Measurements from ENCODE around the gene SPOCK1. TPM values are rescaled to one million over a fixed set of nuclear protein-coding genes. Genes with fewer than 3 reads are reported as not detected.

SPOCK1 gene
- total and polyA plus RNA-seq, 2 of the 13 experiments (the other 11 are each of a cell fraction or from before 2014, with no cell fraction given), result 0.18 to 0.29 TPM

DNA sequence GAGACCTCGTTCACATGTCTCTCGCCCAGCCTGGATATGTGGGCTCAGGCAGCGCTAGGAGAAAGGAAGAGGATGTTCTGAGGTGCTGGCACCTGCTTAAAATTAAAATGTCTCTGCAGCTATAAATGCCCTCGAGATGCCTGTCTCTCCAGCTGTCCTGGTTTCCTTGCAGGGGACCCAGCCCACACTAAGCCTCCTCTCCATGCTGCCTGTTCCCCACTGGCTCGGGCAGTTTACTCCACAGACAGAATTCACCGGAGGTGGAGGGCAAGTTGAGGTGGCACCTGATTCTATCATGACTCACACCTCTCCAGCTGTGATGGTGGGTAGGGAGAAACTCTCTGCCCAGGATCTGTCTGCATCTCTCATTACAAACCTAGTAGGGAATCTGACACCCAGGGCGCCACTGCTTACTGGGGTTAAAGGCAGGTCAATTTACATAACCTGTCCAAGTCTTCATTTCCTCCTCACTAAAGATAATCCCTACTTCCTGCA, 420.9 kb downstream of the SPOCK1 start:
- H3K27me3 ChIP-seq (ENCODE audit: control insufficient read depth in 1 of 2, insufficient read depth in 2 of 2, low read length in 2 of 2), result no peaks in the 10 kb centered on the region; a peak in 1 of 5 replicates
- no peaks in the 10 kb centered on the region for H4K20me1 ChIP-seq (ENCODE audit: insufficient read depth, low read length)
- no TSS peak for BruUV-seq (replicated peaks)
- in situ Hi-C loops (cut with HindIII; ENCODE audit: extremely low pct_ligation_motif_present, low pct_unique_long_range_greater_than_20kb), result loop anchor here (5.0 kb wide), 1 partner anchor 144 kb away; no protein-coding TSS in a partner anchor
- no peaks in the 10 kb centered on the region for H3K36me3 ChIP-seq (replicated peaks in 1 of 2; ENCODE audit: control insufficient read depth in 1 of 2, insufficient read depth in 2 of 2, low read length in 2 of 2)
- FAIRE-seq (no peak), ATAC-seq (no peak), DNase-seq (ENCODE audit: low spot score) (no peak)
- no peak overlapping the region for H3K9ac ChIP-seq (ENCODE audit: insufficient read depth, low read depth, low read length)
- no peak overlapping the region for H3K4me2 ChIP-seq (ENCODE audit: low read depth, low read length)
- 5% methylated on average over 6 of the region's 7 CpGs for WGBS (ENCODE audit: low lambda C conversion rate)
- H3K27ac ChIP-seq (ENCODE audit: extremely low read length, insufficient read depth, low read length), result no peak overlapping the region
- no peaks in the 10 kb centered on the region for H3K4me1 ChIP-seq (ENCODE audit: insufficient read depth, low read length)
- intact Hi-C loops (cut with micrococcal nuclease; ENCODE audit: unreplicated experiment), result no loop called here
- H3K9me3 ChIP-seq (ENCODE audit: low read length), result no peaks in the 10 kb centered on the region
- H3K4me3 ChIP-seq (replicated peaks in 1 of 3; ENCODE audit: insufficient read depth in 1 of 3, low read depth in 2 of 3, low read length in 3 of 3), result no peak overlapping the region
- POLR2A ChIA-PET, result no interaction called here
- H3K79me2 ChIP-seq (ENCODE audit: insufficient read depth, low read length), result no peaks in the 10 kb centered on the region
- H2AFZ ChIP-seq (ENCODE audit: low read length), result no peak overlapping the region
- CTCF ChIA-PET (ENCODE audit: low intra/inter-chr PET ratio, low total read pairs), result no interaction called here
- TF ChIP-seq ZNF124 (CRISPR knock-in tag; IDR thresholded peaks at IDR 0.05) (no peak), ZNF451 (CRISPR knock-in tag; IDR thresholded peaks at IDR 0.05) (no peak), MAFF (IDR thresholded peaks at IDR 0.05; ENCODE audit: low read depth, low read length) (no peak), ARNTL (CRISPR knock-in tag; IDR thresholded peaks at IDR 0.05) (no peak), MYC (CRISPR knock-in tag; IDR thresholded peaks at IDR 0.05; ENCODE audit: borderline replicate concordance) (no peak), SNAPC2 (CRISPR knock-in tag; IDR thresholded peaks at IDR 0.05) (no peak), RFX1 (IDR thresholded peaks at IDR 0.05) (no peak), MXI1 (IDR thresholded peaks at IDR 0.05; ENCODE audit: borderline replicate concordance, low read depth, low read length) (no peak), EHMT2 (IDR thresholded peaks at IDR 0.05; ENCODE audit: borderline replicate concordance, low read depth, low read length) (no peak), YEATS4 (CRISPR knock-in tag; IDR thresholded peaks at IDR 0.05; ENCODE audit: borderline replicate concordance) (no peak), ZSCAN9 (CRISPR knock-in tag; IDR thresholded peaks at IDR 0.05; ENCODE audit: borderline replicate concordance) (no peak)
- TF ChIP-seq, protein P1, sequence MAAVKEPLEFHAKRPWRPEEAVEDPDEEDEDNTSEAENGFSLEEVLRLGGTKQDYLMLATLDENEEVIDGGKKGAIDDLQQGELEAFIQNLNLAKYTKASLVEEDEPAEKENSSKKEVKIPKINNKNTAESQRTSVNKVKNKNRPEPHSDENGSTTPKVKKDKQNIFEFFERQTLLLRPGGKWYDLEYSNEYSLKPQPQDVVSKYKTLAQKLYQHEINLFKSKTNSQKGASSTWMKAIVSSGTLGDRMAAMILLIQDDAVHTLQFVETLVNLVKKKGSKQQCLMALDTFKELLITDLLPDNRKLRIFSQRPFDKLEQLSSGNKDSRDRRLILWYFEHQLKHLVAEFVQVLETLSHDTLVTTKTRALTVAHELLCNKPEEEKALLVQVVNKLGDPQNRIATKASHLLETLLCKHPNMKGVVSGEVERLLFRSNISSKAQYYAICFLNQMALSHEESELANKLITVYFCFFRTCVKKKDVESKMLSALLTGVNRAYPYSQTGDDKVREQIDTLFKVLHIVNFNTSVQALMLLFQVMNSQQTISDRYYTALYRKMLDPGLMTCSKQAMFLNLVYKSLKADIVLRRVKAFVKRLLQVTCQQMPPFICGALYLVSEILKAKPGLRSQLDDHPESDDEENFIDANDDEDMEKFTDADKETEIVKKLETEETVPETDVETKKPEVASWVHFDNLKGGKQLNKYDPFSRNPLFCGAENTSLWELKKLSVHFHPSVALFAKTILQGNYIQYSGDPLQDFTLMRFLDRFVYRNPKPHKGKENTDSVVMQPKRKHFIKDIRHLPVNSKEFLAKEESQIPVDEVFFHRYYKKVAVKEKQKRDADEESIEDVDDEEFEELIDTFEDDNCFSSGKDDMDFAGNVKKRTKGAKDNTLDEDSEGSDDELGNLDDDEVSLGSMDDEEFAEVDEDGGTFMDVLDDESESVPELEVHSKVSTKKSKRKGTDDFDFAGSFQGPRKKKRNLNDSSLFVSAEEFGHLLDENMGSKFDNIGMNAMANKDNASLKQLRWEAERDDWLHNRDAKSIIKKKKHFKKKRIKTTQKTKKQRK (IDR thresholded peaks at IDR 0.05; ENCODE audit: low read length), result no peak
- TF ChIP-seq, protein P2, sequence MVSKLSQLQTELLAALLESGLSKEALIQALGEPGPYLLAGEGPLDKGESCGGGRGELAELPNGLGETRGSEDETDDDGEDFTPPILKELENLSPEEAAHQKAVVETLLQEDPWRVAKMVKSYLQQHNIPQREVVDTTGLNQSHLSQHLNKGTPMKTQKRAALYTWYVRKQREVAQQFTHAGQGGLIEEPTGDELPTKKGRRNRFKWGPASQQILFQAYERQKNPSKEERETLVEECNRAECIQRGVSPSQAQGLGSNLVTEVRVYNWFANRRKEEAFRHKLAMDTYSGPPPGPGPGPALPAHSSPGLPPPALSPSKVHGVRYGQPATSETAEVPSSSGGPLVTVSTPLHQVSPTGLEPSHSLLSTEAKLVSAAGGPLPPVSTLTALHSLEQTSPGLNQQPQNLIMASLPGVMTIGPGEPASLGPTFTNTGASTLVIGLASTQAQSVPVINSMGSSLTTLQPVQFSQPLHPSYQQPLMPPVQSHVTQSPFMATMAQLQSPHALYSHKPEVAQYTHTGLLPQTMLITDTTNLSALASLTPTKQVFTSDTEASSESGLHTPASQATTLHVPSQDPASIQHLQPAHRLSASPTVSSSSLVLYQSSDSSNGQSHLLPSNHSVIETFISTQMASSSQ (IDR thresholded peaks at IDR 0.05; ENCODE audit: low read depth), result no peak
- TF ChIP-seq, protein P2 (CRISPR knock-in tag; IDR thresholded peaks at IDR 0.05; ENCODE audit: borderline replicate concordance), result no peak
- TF ChIP-seq, protein P3, sequence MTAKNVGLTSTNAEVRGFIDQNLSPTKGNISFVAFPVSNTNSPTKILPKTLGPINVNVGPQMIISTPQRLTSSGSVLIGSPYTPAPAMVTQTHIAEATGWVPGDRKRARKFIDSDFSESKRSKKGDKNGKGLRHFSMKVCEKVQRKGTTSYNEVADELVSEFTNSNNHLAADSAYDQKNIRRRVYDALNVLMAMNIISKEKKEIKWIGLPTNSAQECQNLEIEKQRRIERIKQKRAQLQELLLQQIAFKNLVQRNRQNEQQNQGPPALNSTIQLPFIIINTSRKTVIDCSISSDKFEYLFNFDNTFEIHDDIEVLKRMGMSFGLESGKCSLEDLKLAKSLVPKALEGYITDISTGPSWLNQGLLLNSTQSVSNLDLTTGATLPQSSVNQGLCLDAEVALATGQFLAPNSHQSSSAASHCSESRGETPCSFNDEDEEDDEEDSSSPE (CRISPR knock-in tag; IDR thresholded peaks at IDR 0.05), result no peak
- TF ChIP-seq, protein P4, sequence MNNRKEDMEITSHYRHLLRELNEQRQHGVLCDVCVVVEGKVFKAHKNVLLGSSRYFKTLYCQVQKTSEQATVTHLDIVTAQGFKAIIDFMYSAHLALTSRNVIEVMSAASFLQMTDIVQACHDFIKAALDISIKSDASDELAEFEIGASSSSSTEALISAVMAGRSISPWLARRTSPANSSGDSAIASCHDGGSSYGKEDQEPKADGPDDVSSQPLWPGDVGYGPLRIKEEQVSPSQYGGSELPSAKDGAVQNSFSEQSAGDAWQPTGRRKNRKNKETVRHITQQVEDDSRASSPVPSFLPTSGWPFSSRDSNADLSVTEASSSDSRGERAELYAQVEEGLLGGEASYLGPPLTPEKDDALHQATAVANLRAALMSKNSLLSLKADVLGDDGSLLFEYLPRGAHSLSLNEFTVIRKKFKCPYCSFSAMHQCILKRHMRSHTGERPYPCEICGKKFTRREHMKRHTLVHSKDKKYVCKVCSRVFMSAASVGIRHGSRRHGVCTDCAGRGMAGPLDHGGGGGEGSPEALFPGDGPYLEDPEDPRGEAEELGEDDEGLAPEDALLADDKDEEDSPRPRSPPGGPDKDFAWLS (CRISPR knock-in tag; IDR thresholded peaks at IDR 0.05; ENCODE audit: borderline replicate concordance), result no peak
